CD4-positive, alpha-beta T cell (primary cell): ENCODE results near the gene B3GAT2. TPM values are rescaled to one million over a fixed set of nuclear protein-coding genes. Genes with fewer than 3 reads are reported as not detected.
"Not testable (repeated sequence)": the region's sequence is repeated elsewhere in the genome, so short reads cannot be mapped to it uniquely, and the experiment has no call there.

Experiments
- ATAC-seq: fragments of 200-7000 bp; cut with Tn5 transposase; one replicate; pipeline ENCODE4 v1.10.0; 2022; ENCODE audit warnings: mild to moderate bottlenecking; ENCODE audit not compliant: poor library complexity
- CTCF ChIA-PET: fragments of 350-600 bp; sonication (Branson Sonifier 250); formaldehyde crosslinking; loops from one replicate; lab custom pipeline; 2021; ENCODE audit warnings: antibody characterized with exemption, inconsistent platforms; lab: Charles Lee
- POLR2A ChIA-PET: fragments of 350-600 bp; sonication (Branson Sonifier 250); formaldehyde crosslinking; loops from one replicate; lab custom pipeline; 2021; ENCODE audit warnings: antibody characterized with exemption, inconsistent platforms; lab: Charles Lee
- DNase-seq, 14 experiments: peaks; one replicate each; pipeline ENCODE4 v3.0.0-alpha.2; 2013 to 2020; ENCODE audit warnings: mixed read lengths in 2 of 14
- H3K27ac ChIP-seq, 2 donors: one replicate each; pipeline versions ENCODE4 v1.5.1 to v1.7.0; 2013; ENCODE audit warnings: low read length in 2 of 2, low read depth in 1 of 2, mild to moderate bottlenecking in 1 of 2
- H3K27me3 ChIP-seq, 2 experiments: 1 replicate in 1 of 2; 2 replicates in 1 of 2; pipeline versions ENCODE4 v1.6.1 to v1.7.0; 2013; ENCODE audit warnings: low read length in 2 of 2, control low read depth in 1 of 2, mild to moderate bottlenecking in 1 of 2, moderate library complexity in 1 of 2; ENCODE audit not compliant: insufficient read depth in 2 of 2, control insufficient read depth in 1 of 2
- H3K36me3 ChIP-seq: one replicate; pipeline ENCODE4 v1.6.1; 2013; ENCODE audit warnings: low read length, control low read depth; ENCODE audit not compliant: insufficient read depth
- H3K4me1 ChIP-seq: one replicate; pipeline ENCODE4 v1.6.1; 2013; ENCODE audit warnings: low read length, control low read depth; ENCODE audit not compliant: insufficient read depth
- H3K4me3 ChIP-seq: one replicate; pipeline ENCODE4 v1.5.1; 2013; ENCODE audit warnings: mild to moderate bottlenecking, low read length, moderate library complexity
- H3K9me3 ChIP-seq, 2 experiments: 1 replicate in 1 of 2; 2 replicates in 1 of 2; pipeline versions ENCODE4 v1.6.1 to v1.7.0; 2013; ENCODE audit warnings: low read length in 2 of 2, mild to moderate bottlenecking in 2 of 2, control low read depth in 1 of 2, moderate library complexity in 1 of 2; ENCODE audit not compliant: control insufficient read depth in 1 of 2, insufficient read depth in 1 of 2
- H3K27ac Mint-ChIP-seq: one replicate; pipeline ENCODE4 v1.8.0; 2020; ENCODE audit warnings: mixed read lengths
- H3K27me3 Mint-ChIP-seq: one replicate; pipeline ENCODE4 v1.8.0; 2021; ENCODE audit warnings: mixed read lengths
- H3K36me3 Mint-ChIP-seq: one replicate; pipeline ENCODE4 v1.8.0; 2021; ENCODE audit warnings: low read depth, mixed read lengths
- H3K4me1 Mint-ChIP-seq: one replicate; pipeline ENCODE4 v1.8.0; 2021; ENCODE audit warnings: low read depth, mixed read lengths
- H3K4me3 Mint-ChIP-seq: one replicate; pipeline ENCODE4 v1.8.0; 2020; ENCODE audit warnings: mild to moderate bottlenecking, mixed read lengths
- H3K9me3 Mint-ChIP-seq: one replicate; pipeline ENCODE4 v1.8.0; 2020; ENCODE audit warnings: mixed read lengths
- CTCF ChIP-seq: fragments of 200-600 bp; IDR thresholded peaks from one replicate; pipeline ENCODE4 v1.8.0; 2022; ENCODE audit warnings: antibody characterized with exemption, mild to moderate bottlenecking
- intact Hi-C, 2 experiments: fragments of 100-400 bp; cut with DNase I in 1 of 2; cut with micrococcal nuclease in 1 of 2; formaldehyde crosslinking; loops; one replicate each; pipeline versions ENCODE4 v1.15.1 to v1.9.0; 2023 to 2025; cut with DNase I, micrococcal nuclease
- total RNA-seq, 174 experiments: library from RNA in 2 of 174; stranded (reverse) in 2 of 174; gene quantifications; one replicate each; pipeline ENCODE4 v1.2.3 and lab custom pipeline; 2021 to 2026

B3GAT2 gene
- total RNA-seq, 2 experiments from 2014 or later: not detected

GRCh38 chr6:70954176-70954575 is 2.7 kb downstream of the B3GAT2 start:
- Mint-ChIP-seq H3K36me3 (no peaks in the 10 kb centered on the region), H3K9me3 (no peaks in the 10 kb centered on the region), H3K4me1 (peaks cover 11% of the 10 kb centered on the region), H3K27me3 (peaks cover 63% of the 10 kb centered on the region), H3K4me3 (peak overlapping the region; percentile 52), H3K27ac (no peak overlapping the region)
- ChIA-PET POLR2A (no interaction called here), CTCF (no interaction called here)
- TF ChIP-seq CTCF: no peak
- intact Hi-C loops: loop anchor here (10.0 kb wide), 2 partner anchors 429 to 729 kb away; no protein-coding TSS in a partner anchor
- peaks cover 0 to 4% of the 10 kb centered on the region in 2 experiments for H3K9me3 ChIP-seq
- no peaks in the 10 kb centered on the region for H3K36me3 ChIP-seq
- DNase-seq: no peak
- H3K4me3 ChIP-seq: no peak overlapping the region
- no peak for ATAC-seq
- H3K4me1 ChIP-seq: peaks cover 26% of the 10 kb centered on the region
- no peak overlapping the region for H3K27ac ChIP-seq
- H3K27me3 ChIP-seq: peaks cover 28 to 52% of the 10 kb centered on the region in 2 experiments

- H3K27me3 Mint-ChIP-seq: peaks cover 48% of the 10 kb centered on the region
- peaks cover 26% of the 10 kb centered on the region for H3K4me1 ChIP-seq
- DNase-seq: no peak
- intact Hi-C loops: loop anchor here (10.0 kb wide), 2 partner anchors 428 to 728 kb away; no protein-coding TSS in a partner anchor
- H3K9me3 Mint-ChIP-seq: no peaks in the 10 kb centered on the region
- H3K27me3 ChIP-seq: peaks cover 24 to 38% of the 10 kb centered on the region in 2 experiments
- H3K36me3 ChIP-seq: no peaks in the 10 kb centered on the region
- H3K9me3 ChIP-seq: peaks cover 0 to 4% of the 10 kb centered on the region in 2 experiments
- H3K27ac ChIP-seq: no peak overlapping the region
- TF ChIP-seq CTCF: no peak
- CTCF ChIA-PET: no interaction called here
- POLR2A ChIA-PET: no interaction called here
- ATAC-seq: no peak
- H3K4me3 ChIP-seq: no peak overlapping the region
- no peak overlapping the region for H3K4me3 Mint-ChIP-seq
- H3K27ac Mint-ChIP-seq: no peak overlapping the region
- no peaks in the 10 kb centered on the region for H3K36me3 Mint-ChIP-seq
- H3K4me1 Mint-ChIP-seq: peaks cover 11% of the 10 kb centered on the region
Measured at GRCh38 chr6:70952608-70953165, 4.2 kb downstream of the B3GAT2 start.

- H3K36me3 Mint-ChIP-seq, POLR2A ChIA-PET, H3K4me3 Mint-ChIP-seq, ATAC-seq, H3K27ac ChIP-seq, intact Hi-C loops, H3K4me1 ChIP-seq, DNase-seq, H3K4me1 Mint-ChIP-seq, H3K9me3 ChIP-seq, H3K27ac Mint-ChIP-seq, H3K36me3 ChIP-seq, H3K27me3 ChIP-seq, H3K9me3 Mint-ChIP-seq, CTCF ChIA-PET, H3K4me3 ChIP-seq: not testable (repeated sequence)
- peaks cover 10% of the 10 kb centered on the region for H3K27me3 Mint-ChIP-seq
Measured at GRCh38 chr6:70944321-70944720, 12.5 kb downstream of the B3GAT2 start.

GRCh38 chr6:70933853-70934252 is 23.0 kb downstream of the B3GAT2 start:
- ATAC-seq: no peak
- DNase-seq: no peak
- no peaks in the 10 kb centered on the region for H3K36me3 Mint-ChIP-seq
- H3K27ac Mint-ChIP-seq: no peak overlapping the region
- intact Hi-C loops: no loop called here
- Histone ChIP-seq H3K36me3 (no peaks in the 10 kb centered on the region), H3K4me1 (no peaks in the 10 kb centered on the region), H3K4me3 (no peak overlapping the region), H3K9me3 (no peaks in the 10 kb centered on the region), H3K27me3 (peaks cover 0 to 2% of the 10 kb centered on the region in 2 experiments), H3K27ac (no peak overlapping the region)
- H3K4me3 Mint-ChIP-seq: no peak overlapping the region
- H3K4me1 Mint-ChIP-seq: no peaks in the 10 kb centered on the region
- peaks cover 29% of the 10 kb centered on the region for H3K27me3 Mint-ChIP-seq
- CTCF ChIA-PET: no interaction called here
- H3K9me3 Mint-ChIP-seq: peaks cover 6% of the 10 kb centered on the region
- POLR2A ChIA-PET: no interaction called here
- TF ChIP-seq CTCF: no peak
